ENCODE data around the gene NAP1L1. TPM values are rescaled to one million over a fixed set of nuclear protein-coding genes. Genes with fewer than 3 reads are reported as not detected.
"Not testable (repeated sequence)": the region's sequence is repeated elsewhere in the genome, so short reads cannot be mapped to it uniquely, and the experiment has no call there.

NAP1L1 gene
- total and polyA plus RNA-seq, 9 donors: 204 to 592 (median 471) TPM

DNA sequence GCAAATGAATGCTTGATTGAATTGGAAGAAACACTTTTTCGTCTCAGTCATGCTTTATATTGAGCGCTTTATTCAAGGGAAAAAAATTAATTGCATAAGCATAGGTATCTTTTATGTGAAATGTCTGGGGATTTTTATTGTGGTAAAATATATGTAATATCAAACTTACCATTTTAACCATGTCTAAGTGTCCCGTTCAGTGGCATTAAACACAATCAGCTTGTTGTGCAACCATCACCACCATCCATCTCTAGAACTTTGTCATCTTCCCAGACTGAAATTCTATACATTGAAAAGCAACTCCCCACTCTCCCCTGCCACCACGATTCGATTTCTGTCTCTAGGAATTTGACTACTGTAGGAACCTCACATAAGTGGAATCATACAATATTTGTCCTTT, 92.7 kb downstream of the NAP1L1 start:
- Histone ChIP-seq H3K4me1 (ENCODE audit: control insufficient read depth, insufficient read depth, low read length) (no peaks in the 10 kb centered on the region), H3K4me3 (ENCODE audit: low read length) (no peak overlapping the region), H3K27ac (ENCODE audit: low read length) (no peak overlapping the region), H3K27me3 (ENCODE audit: control insufficient read depth, insufficient read depth, low read length) (no peaks in the 10 kb centered on the region), H3K9me3 (replicated peaks; ENCODE audit: control insufficient read depth, low read depth, low read length) (no peaks in the 10 kb centered on the region), H3K36me3 (ENCODE audit: control insufficient read depth, insufficient read depth, low read length) (no peaks in the 10 kb centered on the region)
- no CpG with 5 or more reads among the region's 5 CpGs for WGBS (ENCODE audit: insufficient coverage)
- DNase-seq: no peak

DNA sequence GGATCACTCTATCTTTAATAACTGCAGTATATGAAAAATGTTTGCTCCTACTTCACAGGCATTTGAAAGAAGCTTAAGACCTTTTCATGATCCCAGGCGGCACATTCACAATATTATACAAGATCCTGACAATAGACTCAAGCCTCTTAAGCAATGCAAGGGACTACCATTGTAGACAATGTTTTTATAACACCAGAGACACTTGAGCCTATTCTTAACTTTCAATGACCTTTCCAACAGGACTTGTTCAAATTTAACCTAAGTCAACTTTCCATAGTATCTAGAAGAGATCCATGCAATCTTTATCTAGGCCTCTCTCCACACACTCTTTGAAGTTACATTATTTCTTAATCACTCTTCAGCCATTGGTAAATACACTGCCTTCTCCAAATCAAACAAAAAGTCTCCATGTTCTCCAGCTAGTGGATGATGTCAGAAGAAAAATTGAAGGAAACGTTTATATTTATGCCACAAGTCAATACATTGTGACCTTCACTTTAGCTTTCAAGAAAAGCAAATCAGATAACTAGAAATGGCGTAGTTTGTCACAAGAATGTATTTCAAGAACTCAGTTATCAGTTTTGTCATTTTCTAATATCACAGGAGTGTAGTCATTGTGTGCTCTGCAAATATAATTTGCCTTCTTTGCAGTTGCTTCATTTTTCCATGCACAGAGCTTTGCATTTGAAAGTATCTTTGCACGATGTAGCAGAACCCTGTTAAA, 94.1 kb downstream of the NAP1L1 start:
- H3K36me3 ChIP-seq (ENCODE audit: control insufficient read depth, insufficient read depth, low read length): no peaks in the 10 kb centered on the region
- H3K4me1 ChIP-seq (ENCODE audit: control insufficient read depth, insufficient read depth, low read length): no peaks in the 10 kb centered on the region
- no peaks in the 10 kb centered on the region for H3K9me3 ChIP-seq (replicated peaks; ENCODE audit: control insufficient read depth, low read depth, low read length)
- H3K4me3 ChIP-seq (ENCODE audit: low read length): no peak overlapping the region
- H3K27ac ChIP-seq (ENCODE audit: low read length): no peak overlapping the region
- WGBS (ENCODE audit: insufficient coverage): 100% methylated on average over 1 of the region's 4 CpGs
- DNase-seq: no peak
- H3K27me3 ChIP-seq (ENCODE audit: control insufficient read depth, insufficient read depth, low read length): no peaks in the 10 kb centered on the region

DNA sequence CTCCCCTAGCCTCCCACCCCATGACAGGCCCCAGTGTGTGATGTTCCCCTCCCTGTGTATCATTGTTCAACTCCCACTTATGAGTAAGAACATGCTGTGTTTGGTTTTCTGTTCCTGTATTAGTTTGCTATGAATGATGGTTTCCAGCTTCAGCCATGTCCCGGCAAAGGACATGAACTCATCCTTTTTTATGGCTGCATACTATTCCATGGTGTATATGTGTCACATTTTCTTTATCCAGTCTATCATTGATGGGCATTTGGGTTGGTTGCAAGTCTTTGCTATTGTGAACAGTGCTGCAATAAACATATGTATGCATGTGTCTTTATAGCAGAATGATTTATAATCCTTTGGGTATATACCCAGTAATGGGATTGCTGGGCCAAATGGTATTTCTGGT, 96.8 kb downstream of the NAP1L1 start:
- H3K4me1 ChIP-seq (ENCODE audit: control insufficient read depth, insufficient read depth, low read length); H3K27me3 ChIP-seq (ENCODE audit: control insufficient read depth, insufficient read depth, low read length); DNase-seq; H3K36me3 ChIP-seq (ENCODE audit: control insufficient read depth, insufficient read depth, low read length); H3K9me3 ChIP-seq (replicated peaks; ENCODE audit: control insufficient read depth, low read depth, low read length); H3K27ac ChIP-seq (ENCODE audit: low read length); H3K4me3 ChIP-seq (ENCODE audit: low read length): not testable (repeated sequence)
- WGBS (ENCODE audit: insufficient coverage): no CpG with 5 or more reads among the region's 1 CpG

Other genes with a start within 250 kb of the NAP1L1 start
- gene PHLDA1, start 52.9 kb downstream of the NAP1L1 start, total RNA-seq: 15.3 TPM
- 10 to 100 TPM; 16.8 to 42.0 (median 24.3) TPM for gene PHLDA1, start 52.9 kb downstream of the NAP1L1 start, polyA plus RNA-seq (ENCODE audit: insufficient read depth in 1 of 8, insufficient read length in 8 of 8, low replicate concordance in 1 of 8)

Measured in muscle of leg (tissue), 11 donors.